Mammary epithelial cell (primary cell): Measurements from ENCODE around the gene ATP6V1G2.

Source experiments
- CTCF ChIP-seq, 2 donors: IDR thresholded peaks in 1 of 2; conservative IDR thresholded peaks in 1 of 2; 2 replicates each; pipeline ENCODE4 v1.5.1; 2011 to 2012; ENCODE audit warnings: inconsistent platforms in 2 of 2, low read length in 2 of 2, mild to moderate bottlenecking in 2 of 2, control low read depth in 1 of 2, low read depth in 1 of 2; ENCODE audit not compliant: insufficient read depth in 1 of 2; ENCODE audit errors: extremely low read depth in 1 of 2
- EZH2 ChIP-seq: IDR thresholded peaks from 2 replicates; pipeline ENCODE4 v1.6.1; 2012; ENCODE audit warnings: low read length, inconsistent platforms, borderline replicate concordance

GRCh38 chr6:31573239-31574105, 27.1 kb upstream of the ATP6V1G2 start:
- TF ChIP-seq CTCF (conservative IDR thresholded peaks at IDR 0.05 in 1 of 2, IDR thresholded peaks at IDR 0.05 in 1 of 2; ENCODE audit: extremely low read depth in 1 of 2, insufficient read depth in 1 of 2, low read depth in 1 of 2, low read length in 2 of 2), result no peak
- TF ChIP-seq EZH2, result no peak
